SK-MEL-5 (cell line): ENCODE measurements around the gene ATXN3L. TPM values are rescaled to one million over a fixed set of nuclear protein-coding genes. Genes with fewer than 3 reads are reported as not detected.

Experiments used
- DNase-seq: peaks from one replicate; pipeline ENCODE4 v3.0.0-alpha.2; 2016; ENCODE audit warnings: low read depth, low spot score
- in situ Hi-C: cut with HindIII; loops from 2 replicates; pipeline ENCODE4 v1.10.0; 2016; ENCODE audit warnings: low sequenced_read_pairs, high pct_unique_total_duplicates, low pct_unique_long_range_greater_than_20kb
- polyA plus RNA-seq, 2 experiments: library from polyadenylated mRNA; depleted of rRNA; stranded (reverse); fragments of >200 nt; gene quantifications; 2 replicates each; pipeline ENCODE4 v1.2.3, GENCODE V29; 2015
- total RNA-seq: library from RNA; depleted of rRNA; stranded (reverse); fragments of >200 nt; shearing (Covaris generic); gene quantifications from 2 replicates; pipeline ENCODE4 v1.2.3, GENCODE V29; 2014; rRNA removed

The ATXN3L gene
- total RNA-seq: not detected in 2 replicates
- not detected in 2 replicates for polyA plus RNA-seq (2015; cell fraction: cytosol; rRNA removed)
- polyA plus RNA-seq (2015; cell fraction: nucleus; rRNA removed): not detected in 2 replicates

- in situ Hi-C loops: no loop called here
- DNase-seq: no peak
These were observed at the start of gene ATXN3L for GRCh38 chrX:13319953-13320352. TSS of gene ATXN3L (minus strand) at chrX:13320053. CDS start at chrX:13319934, 119 bp downstream.

GRCh38 chrX:13369256-13370030 lies 49.6 kb upstream of the ATXN3L start:
- DNase-seq: no peak
- in situ Hi-C loops: no loop called here

- no peak for DNase-seq
- in situ Hi-C loops: no loop called here
These were observed 48.1 kb upstream of the ATXN3L start for GRCh38 chrX:13367950-13368349.

GRCh38 chrX:13366698-13367097 lies 46.8 kb upstream of the ATXN3L start:
- in situ Hi-C loops: no loop called here
- no peak for DNase-seq

GRCh38 chrX:13365161-13365560 lies 45.3 kb upstream of the ATXN3L start:
- in situ Hi-C loops: no loop called here

GRCh38 chrX:13364230-13364857 lies 44.5 kb upstream of the ATXN3L start:
- in situ Hi-C loops: no loop called here
- no peak for DNase-seq

More at GRCh38 chrX:13365161-13365560, 45.3 kb upstream of the ATXN3L start:
- no peak for DNase-seq

- no peak for DNase-seq
- in situ Hi-C loops: no loop called here
These were observed 40.3 kb upstream of the ATXN3L start for GRCh38 chrX:13360146-13360545.

- peak; percentile 15 for DNase-seq
- in situ Hi-C loops: no loop called here
These were observed 38.1 kb upstream of the ATXN3L start for GRCh38 chrX:13357925-13358324.

GRCh38 chrX:13346646-13347045 lies 26.8 kb upstream of the ATXN3L start:
- in situ Hi-C loops: no loop called here

GRCh38 chrX:13345438-13345837 lies 25.6 kb upstream of the ATXN3L start:
- DNase-seq: no peak
- in situ Hi-C loops: no loop called here

More at GRCh38 chrX:13346646-13347045, 26.8 kb upstream of the ATXN3L start:
- DNase-seq: no peak

GRCh38 chrX:13345037-13345436 lies 25.2 kb upstream of the ATXN3L start:
- in situ Hi-C loops: no loop called here
- DNase-seq: no peak

GRCh38 chrX:13341491-13342101 lies 21.7 kb upstream of the ATXN3L start:
- in situ Hi-C loops: no loop called here
- no peak for DNase-seq

GRCh38 chrX:13340182-13340791 lies 20.4 kb upstream of the ATXN3L start:
- in situ Hi-C loops: no loop called here
- no peak for DNase-seq

GRCh38 chrX:13339607-13340006 lies 19.8 kb upstream of the ATXN3L start:
- in situ Hi-C loops: no loop called here
- DNase-seq: no peak

- in situ Hi-C loops: no loop called here
These were observed 19.2 kb upstream of the ATXN3L start for GRCh38 chrX:13338996-13339515.

GRCh38 chrX:13334491-13334890 lies 14.6 kb upstream of the ATXN3L start:
- in situ Hi-C loops: no loop called here
- no peak for DNase-seq

More at GRCh38 chrX:13338996-13339515, 19.2 kb upstream of the ATXN3L start:
- no peak for DNase-seq

- DNase-seq: no peak
- in situ Hi-C loops: no loop called here
These were observed 10.6 kb upstream of the ATXN3L start for GRCh38 chrX:13330446-13330845.

GRCh38 chrX:13327666-13328065 lies 7.8 kb upstream of the ATXN3L start:
- in situ Hi-C loops: no loop called here
- no peak for DNase-seq
